22Rv1 (cell line): Measurements from ENCODE around the gene DTNB.

Experiments
- CTCF ChIP-seq: fragments of 450-650 bp; IDR thresholded peaks from 2 replicates; pipeline ENCODE4 v1.5.1; 2017; ENCODE audit warnings: mild to moderate bottlenecking
- ZFX ChIP-seq: fragments of 450-650 bp; IDR thresholded peaks from 2 replicates; pipeline ENCODE4 v1.6.1; 2017; ENCODE audit warnings: antibody characterized with exemption, borderline replicate concordance

- TF ChIP-seq CTCF (no peak), ZFX (no peak)
These were observed 338.9 kb downstream of the DTNB start for GRCh38 chr2:25334482-25334881.
